LNCAP (cell line): ENCODE results near the gene LGR6.

Experiments used
- CTCF ChIP-seq: fragments of 450-650 bp; IDR thresholded peaks from 2 replicates; pipeline ENCODE4 v1.5.1; 2017; ENCODE audit warnings: mild to moderate bottlenecking

Gene LGR6

GRCh38 chr1:202193614-202194327 lies at the start of gene LGR6:
Gene LGR6, plus strand, starts transcription at chr1:202193799. Its CDS starts 191 bp downstream, at chr1:202193990.
- no peak for TF ChIP-seq CTCF

- no peak for TF ChIP-seq CTCF
Measured at GRCh38 chr1:202144402-202145067, 49.1 kb upstream of the LGR6 start, which contains the start of gene ARL8A. Gene ARL8A, minus strand, starts transcription at chr1:202144737. Its CDS starts 165 bp downstream, at chr1:202144572.

GRCh38 chr1:202145068-202145743 lies 48.4 kb upstream of the LGR6 start:
- no peak for TF ChIP-seq CTCF

GRCh38 chr1:202146279-202146678 lies 47.3 kb upstream of the LGR6 start:
- TF ChIP-seq CTCF: no peak

GRCh38 chr1:202146993-202147392 lies 46.6 kb upstream of the LGR6 start:
- TF ChIP-seq CTCF: no peak

GRCh38 chr1:202148391-202148790 lies 45.2 kb upstream of the LGR6 start:
- no peak for TF ChIP-seq CTCF

GRCh38 chr1:202149566-202149965 lies 44.0 kb upstream of the LGR6 start:
- TF ChIP-seq CTCF: no peak
